Measurements from ENCODE around the gene NUDT6. TPM values are rescaled to one million over a fixed set of nuclear protein-coding genes. Genes with fewer than 3 reads are reported as not detected.

NUDT6 gene
- total RNA-seq, 2 donors from 2014 or later: 3.9 to 5.9 TPM

GRCh38 chr4:122930862-122931261, 8.5 kb upstream of the NUDT6 start:
- no peak overlapping the region for H3K27ac Mint-ChIP-seq
- H3K27me3 Mint-ChIP-seq: no peaks in the 10 kb centered on the region
- no peak overlapping the region for H3K4me3 Mint-ChIP-seq
- peaks cover 4% of the 10 kb centered on the region for H3K4me1 Mint-ChIP-seq
- no peak for ATAC-seq (replicated peaks)
- no peaks in the 10 kb centered on the region for H3K9me3 Mint-ChIP-seq
- peaks cover 74% of the 10 kb centered on the region for H3K36me3 Mint-ChIP-seq (ENCODE audit: low read depth)

- no peaks in the 10 kb centered on the region for H3K9me3 Mint-ChIP-seq
- no peaks in the 10 kb centered on the region for H3K27me3 Mint-ChIP-seq
- H3K27ac Mint-ChIP-seq: no peak overlapping the region
- no peak overlapping the region for H3K4me3 Mint-ChIP-seq
- no peak for ATAC-seq (replicated peaks)
- H3K36me3 Mint-ChIP-seq (ENCODE audit: low read depth): peaks cover 57% of the 10 kb centered on the region
- peaks cover 4% of the 10 kb centered on the region for H3K4me1 Mint-ChIP-seq
These were observed 6.5 kb upstream of the NUDT6 start for GRCh38 chr4:122928930-122929329.

GRCh38 chr4:122922877-122923511, 597 bp upstream of the NUDT6 start:
- Mint-ChIP-seq H3K36me3 (ENCODE audit: low read depth) (peaks cover 5% of the 10 kb centered on the region), H3K4me1 (peaks cover 4% of the 10 kb centered on the region), H3K9me3 (no peaks in the 10 kb centered on the region), H3K27me3 (no peaks in the 10 kb centered on the region), H3K4me3 (no peak overlapping the region), H3K27ac (no peak overlapping the region)
- peak; percentile 98 for ATAC-seq (replicated peaks)

GRCh38 chr4:122921300-122921699, 1.1 kb downstream of the NUDT6 start:
- Mint-ChIP-seq H3K9me3 (no peaks in the 10 kb centered on the region), H3K4me1 (no peaks in the 10 kb centered on the region), H3K36me3 (ENCODE audit: low read depth) (no peaks in the 10 kb centered on the region), H3K27me3 (no peaks in the 10 kb centered on the region), H3K4me3 (no peak overlapping the region), H3K27ac (no peak overlapping the region)
- ATAC-seq (replicated peaks): no peak

GRCh38 chr4:122920473-122920872, 1.9 kb downstream of the NUDT6 start:
- Mint-ChIP-seq H3K27me3 (no peaks in the 10 kb centered on the region), H3K36me3 (ENCODE audit: low read depth) (no peaks in the 10 kb centered on the region), H3K27ac (no peak overlapping the region), H3K9me3 (no peaks in the 10 kb centered on the region), H3K4me3 (no peak overlapping the region), H3K4me1 (no peaks in the 10 kb centered on the region)
- ATAC-seq (replicated peaks): no peak

- Mint-ChIP-seq H3K27ac (no peak overlapping the region), H3K36me3 (ENCODE audit: low read depth) (no peaks in the 10 kb centered on the region), H3K4me3 (no peak overlapping the region), H3K4me1 (no peaks in the 10 kb centered on the region), H3K9me3 (no peaks in the 10 kb centered on the region), H3K27me3 (no peaks in the 10 kb centered on the region)
- ATAC-seq (replicated peaks): no peak
These were observed 4.7 kb downstream of the NUDT6 start for GRCh38 chr4:122917731-122918130.

GRCh38 chr4:122914938-122915337, 7.5 kb downstream of the NUDT6 start:
- Mint-ChIP-seq H3K36me3 (ENCODE audit: low read depth) (no peaks in the 10 kb centered on the region), H3K4me3 (no peak overlapping the region), H3K9me3 (no peaks in the 10 kb centered on the region), H3K27me3 (no peaks in the 10 kb centered on the region), H3K4me1 (no peaks in the 10 kb centered on the region), H3K27ac (no peak overlapping the region)
- no peak for ATAC-seq (replicated peaks)

- no peaks in the 10 kb centered on the region for H3K36me3 Mint-ChIP-seq (ENCODE audit: low read depth)
- peak; percentile 66 for ATAC-seq (replicated peaks)
- H3K9me3 Mint-ChIP-seq: no peaks in the 10 kb centered on the region
- no peak overlapping the region for H3K27ac Mint-ChIP-seq
- H3K27me3 Mint-ChIP-seq: no peaks in the 10 kb centered on the region
- no peaks in the 10 kb centered on the region for H3K4me1 Mint-ChIP-seq
- no peak overlapping the region for H3K4me3 Mint-ChIP-seq
These were observed 8.0 kb downstream of the NUDT6 start for GRCh38 chr4:122914292-122914904.

GRCh38 chr4:122912810-122913575, 9.4 kb downstream of the NUDT6 start:
- H3K27ac Mint-ChIP-seq: no peak overlapping the region

GRCh38 chr4:122911588-122911987, 10.8 kb downstream of the NUDT6 start:
- no peaks in the 10 kb centered on the region for H3K9me3 Mint-ChIP-seq
- H3K27ac Mint-ChIP-seq: no peak overlapping the region
- no peaks in the 10 kb centered on the region for H3K36me3 Mint-ChIP-seq (ENCODE audit: low read depth)
- no peaks in the 10 kb centered on the region for H3K4me1 Mint-ChIP-seq
- ATAC-seq (replicated peaks): no peak
- H3K4me3 Mint-ChIP-seq: no peak overlapping the region
- no peaks in the 10 kb centered on the region for H3K27me3 Mint-ChIP-seq

More at GRCh38 chr4:122912810-122913575, 9.4 kb downstream of the NUDT6 start:
- no peaks in the 10 kb centered on the region for H3K9me3 Mint-ChIP-seq
- no peak for ATAC-seq (replicated peaks)
- no peaks in the 10 kb centered on the region for H3K4me1 Mint-ChIP-seq
- no peaks in the 10 kb centered on the region for H3K27me3 Mint-ChIP-seq
- H3K4me3 Mint-ChIP-seq: no peak overlapping the region
- no peaks in the 10 kb centered on the region for H3K36me3 Mint-ChIP-seq (ENCODE audit: low read depth)

GRCh38 chr4:122909683-122910082, 12.7 kb downstream of the NUDT6 start:
- Mint-ChIP-seq H3K27ac (no peak overlapping the region), H3K9me3 (no peaks in the 10 kb centered on the region), H3K4me1 (no peaks in the 10 kb centered on the region), H3K4me3 (no peak overlapping the region), H3K36me3 (ENCODE audit: low read depth) (no peaks in the 10 kb centered on the region), H3K27me3 (no peaks in the 10 kb centered on the region)
- ATAC-seq (replicated peaks): no peak

- H3K27me3 Mint-ChIP-seq: no peaks in the 10 kb centered on the region
- H3K9me3 Mint-ChIP-seq: no peaks in the 10 kb centered on the region
- H3K36me3 Mint-ChIP-seq (ENCODE audit: low read depth): no peaks in the 10 kb centered on the region
- no peaks in the 10 kb centered on the region for H3K4me1 Mint-ChIP-seq
- H3K27ac Mint-ChIP-seq: no peak overlapping the region
- ATAC-seq (replicated peaks): no peak
- no peak overlapping the region for H3K4me3 Mint-ChIP-seq
These were observed 14.2 kb downstream of the NUDT6 start for GRCh38 chr4:122908223-122908622.

- no peaks in the 10 kb centered on the region for H3K27me3 Mint-ChIP-seq
- H3K4me1 Mint-ChIP-seq: no peaks in the 10 kb centered on the region
- H3K4me3 Mint-ChIP-seq: no peak overlapping the region
- H3K36me3 Mint-ChIP-seq (ENCODE audit: low read depth): no peaks in the 10 kb centered on the region
- H3K9me3 Mint-ChIP-seq: no peaks in the 10 kb centered on the region
- H3K27ac Mint-ChIP-seq: no peak overlapping the region
- ATAC-seq (replicated peaks): no peak
These were observed 15.5 kb downstream of the NUDT6 start for GRCh38 chr4:122906859-122907305.

GRCh38 chr4:122903766-122904288, 18.6 kb downstream of the NUDT6 start:
- Mint-ChIP-seq H3K9me3 (no peaks in the 10 kb centered on the region), H3K27me3 (no peaks in the 10 kb centered on the region), H3K27ac (no peak overlapping the region), H3K4me3 (no peak overlapping the region), H3K36me3 (ENCODE audit: low read depth) (no peaks in the 10 kb centered on the region), H3K4me1 (no peaks in the 10 kb centered on the region)
- no peak for ATAC-seq (replicated peaks)
